ENCODE measurements around the gene ACSBG1. TPM values are rescaled to one million over a fixed set of nuclear protein-coding genes. Genes with fewer than 3 reads are reported as not detected.

The ACSBG1 gene, protein sequence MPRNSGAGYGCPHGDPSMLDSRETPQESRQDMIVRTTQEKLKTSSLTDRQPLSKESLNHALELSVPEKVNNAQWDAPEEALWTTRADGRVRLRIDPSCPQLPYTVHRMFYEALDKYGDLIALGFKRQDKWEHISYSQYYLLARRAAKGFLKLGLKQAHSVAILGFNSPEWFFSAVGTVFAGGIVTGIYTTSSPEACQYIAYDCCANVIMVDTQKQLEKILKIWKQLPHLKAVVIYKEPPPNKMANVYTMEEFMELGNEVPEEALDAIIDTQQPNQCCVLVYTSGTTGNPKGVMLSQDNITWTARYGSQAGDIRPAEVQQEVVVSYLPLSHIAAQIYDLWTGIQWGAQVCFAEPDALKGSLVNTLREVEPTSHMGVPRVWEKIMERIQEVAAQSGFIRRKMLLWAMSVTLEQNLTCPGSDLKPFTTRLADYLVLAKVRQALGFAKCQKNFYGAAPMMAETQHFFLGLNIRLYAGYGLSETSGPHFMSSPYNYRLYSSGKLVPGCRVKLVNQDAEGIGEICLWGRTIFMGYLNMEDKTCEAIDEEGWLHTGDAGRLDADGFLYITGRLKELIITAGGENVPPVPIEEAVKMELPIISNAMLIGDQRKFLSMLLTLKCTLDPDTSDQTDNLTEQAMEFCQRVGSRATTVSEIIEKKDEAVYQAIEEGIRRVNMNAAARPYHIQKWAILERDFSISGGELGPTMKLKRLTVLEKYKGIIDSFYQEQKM
- not detected in 2 replicates for total RNA-seq

DNA sequence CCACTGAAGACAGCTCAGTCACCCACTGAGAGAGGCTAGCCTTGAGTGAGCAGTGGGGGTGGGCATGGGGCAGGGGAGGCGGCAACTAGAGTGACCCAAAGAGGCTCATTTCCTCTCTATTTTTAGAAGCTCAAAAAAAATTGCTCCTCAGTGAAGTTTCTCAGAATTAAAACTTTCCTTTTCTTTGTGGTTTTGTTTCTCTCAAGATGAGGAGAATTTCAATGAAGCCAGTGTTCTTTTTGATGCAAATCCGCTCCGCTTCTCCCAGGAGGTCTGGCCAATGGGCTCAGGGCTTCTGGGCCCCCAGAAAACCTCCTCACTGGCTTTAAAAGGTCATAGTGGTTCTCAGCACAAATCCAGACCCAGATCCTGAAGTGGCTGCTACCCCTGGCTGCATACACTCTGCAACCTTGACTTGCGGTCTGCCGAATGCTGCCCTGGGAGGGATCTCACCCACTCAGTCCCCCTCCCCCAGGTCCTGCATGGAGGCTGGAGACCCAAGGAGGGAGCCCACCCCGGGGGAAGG, at the start of gene ACSBG1:
ACSBG1 (minus strand) TSS at position 51 of the 526 bp plus-strand sequence. CDS start 64 bp downstream, outside the sequence.

DNA sequence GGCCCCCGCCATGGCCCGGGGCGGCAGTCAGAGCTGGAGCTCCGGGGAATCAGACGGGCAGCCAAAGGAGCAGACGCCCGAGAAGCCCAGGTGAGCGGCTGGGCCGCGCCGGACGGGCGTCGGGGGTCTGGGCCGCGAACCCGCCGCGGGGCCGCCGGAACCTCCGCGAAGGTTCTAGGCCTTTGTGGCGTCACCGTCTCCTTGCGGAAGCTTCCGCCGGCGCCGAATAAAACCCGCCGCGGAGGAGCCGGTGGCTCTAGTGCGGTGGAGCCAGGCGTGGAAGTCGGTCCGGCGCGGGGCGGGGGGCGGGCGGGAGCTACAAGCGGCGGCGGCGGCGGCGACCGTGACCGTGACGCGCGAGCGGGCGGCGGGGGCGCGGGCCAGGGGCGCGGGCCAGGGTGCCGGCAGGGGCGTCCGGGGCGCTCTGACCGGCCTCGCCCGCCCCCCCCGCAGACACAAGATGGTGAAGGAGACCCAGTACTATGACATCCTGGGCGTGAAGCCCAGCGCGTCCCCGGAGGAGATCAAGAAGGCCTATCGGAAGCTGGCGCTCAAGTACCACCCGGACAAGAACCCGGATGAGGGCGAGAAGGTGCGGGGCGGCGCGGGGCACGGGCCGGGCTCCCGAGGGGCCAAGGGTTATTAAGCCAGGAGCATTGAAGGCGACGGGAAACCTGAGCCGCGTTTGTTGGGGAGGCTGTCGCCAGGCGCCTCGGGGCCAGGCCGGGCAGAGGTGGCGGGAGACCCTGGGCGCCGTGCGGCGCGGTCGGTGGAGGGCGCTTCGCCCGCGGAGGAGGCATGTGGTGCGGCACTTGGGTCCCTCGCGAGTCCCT, 30.2 kb upstream of the ACSBG1 start, which contains the start of gene DNAJA4:
DNAJA4 (plus strand) TSS at position 259 of the 833 bp plus-strand sequence; CDS start at position 461, 202 bp downstream.

DNA sequence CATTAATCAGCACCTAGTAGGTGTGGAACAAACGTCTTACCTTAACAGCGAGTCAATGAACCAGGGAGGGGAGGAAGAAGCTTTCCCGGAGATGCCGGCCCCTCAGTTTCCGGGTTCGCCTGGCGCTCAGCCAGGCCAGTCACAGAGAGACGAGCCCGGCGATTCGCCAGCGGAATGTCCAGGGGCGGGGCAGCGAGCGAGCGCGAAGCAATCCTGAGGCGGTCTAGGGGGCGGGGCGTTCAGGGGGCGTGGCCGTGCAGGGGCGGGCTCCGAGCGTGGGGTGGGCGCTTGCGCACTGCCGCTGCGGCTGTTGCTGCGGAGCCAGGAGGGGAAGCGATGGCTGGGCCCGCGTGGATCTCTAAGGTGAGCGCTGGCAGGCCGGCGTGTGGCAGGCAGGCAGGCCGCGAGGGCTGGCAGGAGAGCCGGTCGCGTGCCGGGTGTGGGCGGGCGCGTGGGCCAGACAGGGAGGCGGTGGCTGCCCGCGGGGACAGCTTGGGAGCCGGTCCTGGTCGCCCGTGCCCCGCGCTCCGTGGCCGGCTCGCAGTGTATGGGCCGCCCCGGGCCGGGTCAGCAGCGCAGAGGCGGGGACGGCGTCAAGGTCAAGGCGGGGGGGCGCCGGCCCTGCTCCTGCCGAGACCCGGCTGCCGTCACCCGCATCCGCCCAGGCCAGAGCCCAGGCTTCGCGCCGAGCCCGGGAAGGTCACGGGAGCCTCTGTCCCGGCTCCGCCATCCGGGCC, 85.1 kb downstream of the ACSBG1 start, which contains the start of gene IDH3A:
IDH3A (plus strand) TSS at position 295 of the 737 bp plus-strand sequence; CDS start at position 337, 42 bp downstream.

DNA sequence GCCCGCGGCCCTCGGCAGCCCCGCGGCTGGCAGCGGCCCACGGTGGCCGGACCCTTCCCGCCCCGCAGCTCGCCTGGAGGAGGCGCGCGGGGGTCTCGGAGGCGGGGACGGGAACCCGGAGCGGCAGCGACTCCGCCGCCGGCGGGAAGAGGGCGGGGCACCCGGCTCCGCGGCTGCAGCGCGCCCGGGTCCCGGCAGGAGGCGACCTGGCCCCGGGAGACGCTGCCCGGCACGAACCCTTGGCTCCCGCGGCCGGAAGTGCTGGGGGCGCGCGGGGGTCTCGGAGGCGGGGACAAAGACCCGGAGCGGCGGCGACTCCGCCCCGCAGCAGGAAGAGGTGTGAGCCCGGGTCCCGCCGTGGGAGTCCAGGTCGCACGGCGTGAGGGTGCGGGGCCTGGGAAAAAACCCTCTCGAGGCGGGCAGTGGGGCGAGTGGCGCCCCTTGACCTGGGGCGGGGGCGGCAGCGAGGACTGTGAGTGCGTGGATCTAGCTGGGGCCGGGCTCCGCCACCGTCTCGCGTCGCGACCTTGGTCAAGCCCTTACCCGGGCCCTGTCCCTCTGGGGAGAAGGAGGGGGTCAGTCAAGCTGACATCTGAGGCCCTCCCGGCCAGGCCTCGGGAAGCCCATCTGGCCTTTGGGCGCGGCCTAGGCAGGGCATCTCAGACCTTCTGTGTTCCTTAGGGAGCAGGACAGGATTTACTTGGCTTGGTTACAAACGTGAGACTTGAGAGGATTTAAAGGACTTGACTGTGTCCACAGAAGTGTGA, 102.9 kb downstream of the ACSBG1 start, which contains the start of gene CIB2:
CIB2 (minus strand) TSS at position 151 of the 767 bp plus-strand sequence. CDS start 230 bp downstream, outside the sequence.

Other genes starting within 250 kb of the ACSBG1 start
- 15.9 and 20.9 TPM in 2 replicates for gene TBC1D2B, start 156.9 kb downstream of the ACSBG1 start, total RNA-seq
- gene SH2D7, start 142.0 kb downstream of the ACSBG1 start, total RNA-seq = not detected in 2 replicates
- gene CIB2, start 103.1 kb downstream of the ACSBG1 start, total RNA-seq = 4.5 and 9.4 TPM in 2 replicates
- gene IDH3A, start 85.2 kb downstream of the ACSBG1 start, total RNA-seq = 43.4 and 54.6 TPM in 2 replicates
- gene DNAJA4, start 30.0 kb upstream of the ACSBG1 start, total RNA-seq = 5.6 and 6.1 TPM in 2 replicates
- 76.2 and 80.5 TPM in 2 replicates for gene SKIC8, start 65.0 kb upstream of the ACSBG1 start, total RNA-seq
- not detected in 2 replicates for gene CRABP1, start 105.8 kb upstream of the ACSBG1 start, total RNA-seq
- 13.7 and 15.9 TPM in 2 replicates for gene IREB2, start 203.7 kb upstream of the ACSBG1 start, total RNA-seq

Measured in airway epithelial cell (primary cell).